Measurements from ENCODE around the gene EMILIN1.

Gene EMILIN1

DNA sequence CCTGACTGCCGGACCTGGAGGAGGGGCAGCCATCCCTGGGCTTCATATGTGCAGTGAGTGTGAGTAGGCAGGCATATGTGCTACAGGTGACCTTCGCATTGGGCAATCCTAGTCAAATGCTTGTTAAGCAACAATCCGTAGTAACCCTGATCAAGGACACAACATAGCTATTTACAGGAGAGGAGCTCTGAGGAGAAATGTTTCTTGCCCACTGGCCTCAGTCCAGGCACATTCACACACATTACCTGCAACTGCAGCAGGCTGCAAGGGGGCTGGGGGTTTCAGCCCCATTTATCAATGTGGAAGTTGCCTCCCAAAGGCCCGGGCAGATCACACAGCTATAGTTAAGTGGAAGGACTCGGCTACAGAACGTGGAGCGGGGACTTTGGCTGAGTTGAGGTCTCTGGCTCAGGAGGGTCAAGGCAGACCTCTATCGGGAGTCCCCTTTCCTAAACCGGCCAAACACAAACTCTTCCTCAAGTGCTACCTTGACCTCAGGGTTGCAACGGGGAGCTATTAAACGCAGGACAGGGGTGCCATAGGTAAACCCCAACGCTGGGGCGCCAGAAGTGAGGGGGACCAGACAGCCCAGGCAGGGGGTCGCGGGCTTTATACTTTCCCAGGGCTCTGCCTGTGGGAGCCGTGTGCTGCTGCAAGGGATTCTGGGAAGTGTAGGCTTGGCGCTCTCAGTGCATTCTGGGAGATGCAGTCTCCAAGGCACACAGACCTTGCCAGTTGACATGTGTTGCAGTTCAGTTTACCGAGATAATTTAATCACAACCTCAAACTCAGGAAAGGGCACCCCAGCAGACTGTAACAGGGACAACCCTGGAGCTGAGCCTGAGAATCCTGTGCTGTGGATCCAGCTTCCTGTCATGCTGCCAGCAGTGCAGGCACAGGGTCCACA lies 17.6 kb downstream of the EMILIN1 start:
- TF ChIP-seq, protein P1, sequence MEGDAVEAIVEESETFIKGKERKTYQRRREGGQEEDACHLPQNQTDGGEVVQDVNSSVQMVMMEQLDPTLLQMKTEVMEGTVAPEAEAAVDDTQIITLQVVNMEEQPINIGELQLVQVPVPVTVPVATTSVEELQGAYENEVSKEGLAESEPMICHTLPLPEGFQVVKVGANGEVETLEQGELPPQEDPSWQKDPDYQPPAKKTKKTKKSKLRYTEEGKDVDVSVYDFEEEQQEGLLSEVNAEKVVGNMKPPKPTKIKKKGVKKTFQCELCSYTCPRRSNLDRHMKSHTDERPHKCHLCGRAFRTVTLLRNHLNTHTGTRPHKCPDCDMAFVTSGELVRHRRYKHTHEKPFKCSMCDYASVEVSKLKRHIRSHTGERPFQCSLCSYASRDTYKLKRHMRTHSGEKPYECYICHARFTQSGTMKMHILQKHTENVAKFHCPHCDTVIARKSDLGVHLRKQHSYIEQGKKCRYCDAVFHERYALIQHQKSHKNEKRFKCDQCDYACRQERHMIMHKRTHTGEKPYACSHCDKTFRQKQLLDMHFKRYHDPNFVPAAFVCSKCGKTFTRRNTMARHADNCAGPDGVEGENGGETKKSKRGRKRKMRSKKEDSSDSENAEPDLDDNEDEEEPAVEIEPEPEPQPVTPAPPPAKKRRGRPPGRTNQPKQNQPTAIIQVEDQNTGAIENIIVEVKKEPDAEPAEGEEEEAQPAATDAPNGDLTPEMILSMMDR (IDR thresholded peaks at IDR 0.05; ENCODE audit: insufficient read depth, low read depth, low read length, missing control alignments): no peak
- DNase-seq (ENCODE audit: low read depth): peak; percentile 66
- H3K4me3 ChIP-seq (ENCODE audit: low read length): peak overlapping the region; percentile 9

GRCh38 chr2:27096748-27097297 lies 18.4 kb downstream of the EMILIN1 start:
- TF ChIP-seq, protein P1 (IDR thresholded peaks at IDR 0.05; ENCODE audit: insufficient read depth, low read depth, low read length, missing control alignments): no peak
- DNase-seq (ENCODE audit: low read depth): no peak
- no peak overlapping the region for H3K4me3 ChIP-seq (ENCODE audit: low read length)

DNA sequence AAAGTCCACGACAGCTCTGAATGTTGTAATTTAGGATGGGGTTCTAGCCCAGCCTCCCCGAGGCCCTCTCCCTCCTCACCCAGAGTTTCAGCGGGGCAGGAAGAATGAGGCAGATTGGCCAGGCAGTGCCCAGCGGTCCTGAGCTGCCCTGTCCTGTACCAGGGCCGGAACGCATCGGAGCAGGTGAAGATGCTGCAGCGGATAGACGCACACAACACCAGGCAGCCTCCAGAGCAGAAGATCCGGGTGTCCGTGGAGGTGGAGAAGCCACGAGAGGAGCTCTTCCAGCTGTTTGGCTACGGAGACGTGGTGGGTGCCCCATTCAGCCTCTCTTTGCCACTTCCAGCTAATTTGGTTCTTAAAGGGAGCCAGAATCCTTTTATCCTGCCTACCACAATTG lies 18.9 kb downstream of the EMILIN1 start:
- TF ChIP-seq, protein P1 (IDR thresholded peaks at IDR 0.05; ENCODE audit: insufficient read depth, low read depth, low read length, missing control alignments): no peak
- DNase-seq (ENCODE audit: low read depth): no peak
- H3K4me3 ChIP-seq (ENCODE audit: low read length): no peak overlapping the region

GRCh38 chr2:27099334-27099955 lies 21.0 kb downstream of the EMILIN1 start:
- H3K4me3 ChIP-seq (ENCODE audit: low read length): no peak overlapping the region
- TF ChIP-seq, protein P1 (IDR thresholded peaks at IDR 0.05; ENCODE audit: insufficient read depth, low read depth, low read length, missing control alignments): no peak
- DNase-seq (ENCODE audit: low read depth): no peak

- TF ChIP-seq, protein P1 (IDR thresholded peaks at IDR 0.05; ENCODE audit: insufficient read depth, low read depth, low read length, missing control alignments): no peak
- H3K4me3 ChIP-seq (ENCODE audit: low read length): no peak overlapping the region
- DNase-seq (ENCODE audit: low read depth): no peak
These were observed 21.6 kb downstream of the EMILIN1 start for GRCh38 chr2:27100036-27100435.

DNA sequence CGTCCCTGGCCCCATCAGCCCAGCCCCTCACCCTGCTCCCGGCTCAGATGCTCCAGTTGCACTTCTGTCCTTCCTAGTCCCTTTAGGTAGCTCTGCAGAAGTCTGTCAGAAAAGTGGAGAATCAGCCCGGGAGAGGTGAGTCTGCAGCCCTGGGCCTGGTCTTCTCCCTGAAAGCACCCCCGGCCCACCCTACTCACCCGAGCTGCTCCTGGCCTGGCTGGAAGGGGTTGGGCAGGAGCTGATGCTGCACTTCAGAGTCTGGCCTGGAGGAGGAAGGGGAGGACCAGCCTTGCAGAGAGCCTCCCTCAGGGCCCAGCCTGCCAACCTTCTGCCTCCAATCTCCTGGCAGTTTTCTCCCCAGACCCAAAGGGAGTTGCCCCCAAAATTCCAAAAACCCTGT lies 23.9 kb downstream of the EMILIN1 start:
- TF ChIP-seq, protein P1 (IDR thresholded peaks at IDR 0.05; ENCODE audit: insufficient read depth, low read depth, low read length, missing control alignments): no peak
- no peak overlapping the region for H3K4me3 ChIP-seq (ENCODE audit: low read length)

More for the DNA sequence above, 23.9 kb downstream of the EMILIN1 start:
- no peak for DNase-seq (ENCODE audit: low read depth)
